IMR-90 (cell line): Measurements from ENCODE around the gene MED26. TPM values are rescaled to one million over a fixed set of nuclear protein-coding genes. Genes with fewer than 3 reads are reported as not detected.

ENCODE experiments used
- ATAC-seq: fragments of 200-7000 bp; cut with Tn5 transposase; 2 replicates; pipeline ENCODE4 v1.9.1; 2020; ENCODE audit warnings: low read depth, mild to moderate bottlenecking, moderate library complexity
- BruUV-seq: library from RNA; stranded (reverse); fragments of 400-500 nt; replicated peaks from 2 replicates; lab custom pipeline; 2021; lab: Mats Ljungman, UMichigan
- CTCF ChIA-PET: fragments of 300-600 bp; formaldehyde crosslinking; extraction: SDS; loops from one replicate; lab custom pipeline; 2021; ENCODE audit warnings: antibody characterized with exemption; lab: Yijun Ruan, JAX
- POLR2A ChIA-PET: fragments of 300-600 bp; sonication (Branson Sonifier 250); formaldehyde crosslinking; loops from one replicate; lab custom pipeline; 2022; ENCODE audit warnings: antibody characterized with exemption; ENCODE audit not compliant: unreplicated experiment; lab: Charles Lee
- DNase-seq: peaks from one replicate; pipeline ENCODE4 v3.0.0; 2013
- H2AFZ ChIP-seq: replicated peaks from 2 replicates; pipeline ENCODE3; 2013; ENCODE audit warnings: low read length, mild to moderate bottlenecking; ENCODE audit not compliant: poor library complexity
- H2AK5ac ChIP-seq: 2 replicates; pipeline ENCODE4 v1.6.1; 2013; ENCODE audit warnings: low read depth, low read length, inconsistent platforms
- H2AK9ac ChIP-seq: replicated peaks from 2 replicates; pipeline ENCODE3; 2013; ENCODE audit warnings: mild to moderate bottlenecking, low read depth, low read length, moderate library complexity; ENCODE audit not compliant: poor library complexity
- H2BK120ac ChIP-seq: 2 replicates; pipeline ENCODE4 v1.6.1; 2013; ENCODE audit warnings: low read depth, low read length, inconsistent platforms
- H2BK15ac ChIP-seq: 3 replicates; pipeline ENCODE4 v1.6.1; 2013; ENCODE audit warnings: low read depth, low read length, inconsistent platforms
- H2BK20ac ChIP-seq: 2 replicates; pipeline ENCODE4 v1.6.1; 2013; ENCODE audit warnings: low read depth, mild to moderate bottlenecking, inconsistent platforms, low read length, moderate library complexity
- H2BK5ac ChIP-seq: 2 replicates; pipeline ENCODE4 v1.6.1; 2013; ENCODE audit warnings: mild to moderate bottlenecking, low read depth, low read length, inconsistent platforms; ENCODE audit not compliant: poor library complexity, severe bottlenecking
- H3K14ac ChIP-seq: replicated peaks from 2 replicates; pipeline ENCODE4 v1.6.1; 2013; ENCODE audit warnings: low read depth, low read length, inconsistent platforms
- H3K18ac ChIP-seq: 2 replicates; pipeline ENCODE4 v1.6.1; 2013; ENCODE audit warnings: low read depth, low read length, control low read depth
- H3K23ac ChIP-seq: 2 replicates; pipeline ENCODE4 v1.6.1; 2013; ENCODE audit warnings: low read depth, low read length, inconsistent platforms
- H3K27ac ChIP-seq: 2 replicates; pipeline ENCODE4 v1.5.1; 2013; ENCODE audit warnings: mild to moderate bottlenecking, control low read depth, low read length; ENCODE audit not compliant: insufficient read depth
- H3K27me3 ChIP-seq: 2 replicates; pipeline ENCODE4 v1.6.1; 2013; ENCODE audit warnings: low read length; ENCODE audit not compliant: control insufficient read depth, insufficient read depth
- H3K36me3 ChIP-seq: 2 replicates; pipeline ENCODE4 v1.6.1; 2013; ENCODE audit warnings: low read length, mixed read lengths; ENCODE audit not compliant: control insufficient read depth, insufficient read depth
- H3K4ac ChIP-seq: 2 replicates; pipeline ENCODE4 v1.6.1; 2013; ENCODE audit warnings: low read depth, low read length, inconsistent platforms
- H3K4me1 ChIP-seq: 2 replicates; pipeline ENCODE4 v1.6.1; 2013; ENCODE audit warnings: low read length, mixed read lengths; ENCODE audit not compliant: control insufficient read depth, insufficient read depth
- H3K4me2 ChIP-seq: 2 replicates; pipeline ENCODE4 v1.6.1; 2013; ENCODE audit warnings: low read depth, mild to moderate bottlenecking, control low read depth, low read length, moderate library complexity
- H3K4me3 ChIP-seq: 2 replicates; pipeline ENCODE4 v1.5.1; 2013; ENCODE audit warnings: low read depth, mild to moderate bottlenecking, control low read depth, low read length, moderate library complexity; ENCODE audit not compliant: insufficient read depth
- H3K56ac ChIP-seq: 2 replicates; pipeline ENCODE4 v1.6.1; 2013; ENCODE audit warnings: low read length, inconsistent platforms; ENCODE audit not compliant: insufficient read depth; ENCODE audit errors: extremely low read depth
- H3K79me1 ChIP-seq, 2 experiments: 2 replicates each; pipeline ENCODE4 v1.6.1; 2013; ENCODE audit warnings: low read length in 2 of 2, inconsistent platforms in 1 of 2, low read depth in 1 of 2
- H3K9ac ChIP-seq: 2 replicates; pipeline ENCODE4 v1.6.1; 2013; ENCODE audit warnings: low read depth, low read length, control low read depth
- H3K9me1 ChIP-seq: 2 replicates; pipeline ENCODE4 v1.6.1; 2013; ENCODE audit warnings: low read length, inconsistent platforms; ENCODE audit not compliant: insufficient read depth
- H3K9me3 ChIP-seq: 2 replicates; pipeline ENCODE4 v1.6.1; 2013; ENCODE audit warnings: low read length; ENCODE audit not compliant: control insufficient read depth, insufficient read depth
- H4K20me1 ChIP-seq: 2 replicates; pipeline ENCODE4 v1.6.1; 2013; ENCODE audit warnings: low read length, inconsistent platforms; ENCODE audit not compliant: insufficient read depth
- H4K5ac ChIP-seq: 2 replicates; pipeline ENCODE4 v1.6.1; 2013; ENCODE audit warnings: mild to moderate bottlenecking, low read depth, low read length, control low read depth
- H4K8ac ChIP-seq, 2 experiments: 2 replicates each; pipeline ENCODE4 v1.6.1; 2013; ENCODE audit warnings: low read depth in 2 of 2, low read length in 2 of 2, control low read depth in 1 of 2, inconsistent platforms in 1 of 2
- H4K91ac ChIP-seq: 2 replicates; pipeline ENCODE4 v1.6.1; 2013; ENCODE audit warnings: low read depth, low read length, inconsistent platforms; ENCODE audit not compliant: insufficient read depth
- POLR2A ChIP-seq: IDR thresholded peaks from 2 replicates; pipeline ENCODE4 v1.6.1; 2012; ENCODE audit warnings: mild to moderate bottlenecking, low read depth, low read length
- WGBS, 2 experiments: methylation state at CpG; one replicate each; pipeline versions ENCODE4 v1.1.5 to v1.1.7; 2013; ENCODE audit warnings: missing lambda C conversion rate in 2 of 2; ENCODE audit not compliant: insufficient read length in 1 of 2; ENCODE audit errors: extremely low coverage in 2 of 2; 5-methylcytosine and 5-hydroxymethylcytosine counted together
- dilution Hi-C: fragments of 300-500 bp; cut with HindIII; formaldehyde crosslinking; loops from one replicate; pipeline ENCODE4 v1.14.3; 2018; ENCODE audit warnings: low sequenced_read_pairs; ENCODE audit not compliant: unreplicated experiment
- in situ Hi-C: fragments of 300-500 bp; cut with MboI; formaldehyde crosslinking; loops from 3 replicates; pipeline ENCODE4 v1.14.3; 2019; ENCODE audit warnings: low sequenced_read_pairs, inconsistent platforms, mixed read lengths
- intact Hi-C: fragments of 100-400 bp; cut with micrococcal nuclease; formaldehyde crosslinking; loops from 2 replicates; pipeline ENCODE4 v1.10.0; 2022
- polyA plus RNA-seq, 3 experiments: library from polyadenylated mRNA; depleted of rRNA; stranded (reverse); fragments of >200 nt; gene quantifications; 2 replicates each; pipeline ENCODE4 v1.2.3, GENCODE V29; 2012; ENCODE audit warnings: low replicate concordance in 1 of 3
- total RNA-seq: library from RNA; depleted of rRNA; stranded (reverse); fragments of >200 nt; gene quantifications from 2 replicates; pipeline ENCODE4 v1.2.3, GENCODE V29; 2012

The MED26 gene
- total and polyA plus RNA-seq, 2 of the 4 experiments (the other 2 are of a cell fraction) = 2.0 to 4.0 TPM

DNA sequence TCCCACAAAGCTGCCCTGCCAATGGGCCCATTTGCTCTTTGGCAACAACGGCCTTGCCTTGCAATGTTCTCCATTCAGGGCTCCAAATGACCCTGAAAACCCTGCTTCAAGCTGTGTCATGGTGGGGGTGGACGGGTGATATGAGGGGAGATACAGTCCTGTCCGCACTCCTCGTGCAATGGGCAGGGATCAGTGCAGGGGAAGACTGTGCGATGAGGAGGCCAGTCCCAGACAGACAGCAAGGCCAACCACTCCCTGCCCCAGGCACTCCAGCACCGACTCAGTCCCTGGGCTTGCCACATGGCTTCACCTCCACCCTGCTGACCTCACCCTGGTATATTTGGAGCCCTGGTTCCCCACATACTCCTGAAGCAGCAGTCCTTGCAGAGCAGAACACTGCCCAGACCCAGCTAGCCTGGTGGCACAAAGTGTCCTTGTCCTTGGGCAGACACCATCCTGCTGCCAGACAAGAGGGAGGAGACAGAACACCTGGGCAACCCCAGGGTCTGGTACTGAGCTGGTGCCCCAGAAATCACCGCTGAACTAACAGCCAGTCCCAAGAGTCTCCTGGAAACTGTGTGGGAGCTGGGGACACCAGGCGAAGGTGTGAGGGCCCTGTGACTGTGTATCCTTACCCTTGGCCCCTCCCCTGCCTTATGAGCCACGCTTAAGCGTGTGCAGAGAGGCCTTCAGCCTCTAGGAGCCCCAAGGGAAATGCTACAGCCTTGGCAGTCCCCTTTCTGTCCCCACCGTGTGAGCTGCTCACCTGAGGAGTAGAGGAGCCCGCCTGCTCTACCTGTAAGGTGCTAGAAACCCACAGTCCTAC is 46.6 kb downstream of the MED26 start:
- H3K9me1 ChIP-seq = peaks cover 36% of the 10 kb centered on the region
- no peak overlapping the region for H3K4me2 ChIP-seq
- H2AK5ac ChIP-seq = no peak overlapping the region
- dilution Hi-C loops (no loop called here), intact Hi-C loops (no loop called here), in situ Hi-C loops (loop anchor here (5.0 kb wide), 1 partner anchor 46 kb away; the partner anchor contains the start of gene MED26)
- DNase-seq (no peak), ATAC-seq (no peak)
- H2BK120ac ChIP-seq = no peak overlapping the region
- H3K14ac ChIP-seq = no peak overlapping the region
- no peak overlapping the region for H3K23ac ChIP-seq
- no peak overlapping the region for H2AFZ ChIP-seq
- H4K91ac ChIP-seq = no peak overlapping the region
- H3K9me3 ChIP-seq = no peaks in the 10 kb centered on the region
- H3K9ac ChIP-seq = no peak overlapping the region
- no peak overlapping the region for H4K5ac ChIP-seq
- BruUV-seq = no TSS peak
- H3K4ac ChIP-seq = no peak overlapping the region
- H3K79me1 ChIP-seq = peaks cover 40 to 89% of the 10 kb centered on the region in 2 experiments
- WGBS, 2 experiments = 85% methylated on average over 3 of the region's 12 CpGs; no CpG with 5 or more reads in 1 of the 2 experiments
- ChIA-PET POLR2A (no interaction called here), CTCF (no interaction called here)
- peaks cover 18% of the 10 kb centered on the region for H3K36me3 ChIP-seq
- no peak overlapping the region for H3K18ac ChIP-seq
- no peaks in the 10 kb centered on the region for H3K27me3 ChIP-seq
- H2BK5ac ChIP-seq = no peak overlapping the region
- H2AK9ac ChIP-seq = peak overlapping the region; percentile 29
- H3K4me3 ChIP-seq = no peak overlapping the region
- H2BK15ac ChIP-seq = no peak overlapping the region; the same call in 2 of the 3 replicates
- TF ChIP-seq POLR2A = no peak
- no peak overlapping the region for H3K27ac ChIP-seq
- H2BK20ac ChIP-seq = no peak overlapping the region
- H4K8ac ChIP-seq = no peak overlapping the region
- peaks cover 16% of the 10 kb centered on the region for H3K4me1 ChIP-seq
- peaks cover 94% of the 10 kb centered on the region for H4K20me1 ChIP-seq
- H3K56ac ChIP-seq = no peak overlapping the region
